ENCODE results near the gene TUBA1B.

DNA sequence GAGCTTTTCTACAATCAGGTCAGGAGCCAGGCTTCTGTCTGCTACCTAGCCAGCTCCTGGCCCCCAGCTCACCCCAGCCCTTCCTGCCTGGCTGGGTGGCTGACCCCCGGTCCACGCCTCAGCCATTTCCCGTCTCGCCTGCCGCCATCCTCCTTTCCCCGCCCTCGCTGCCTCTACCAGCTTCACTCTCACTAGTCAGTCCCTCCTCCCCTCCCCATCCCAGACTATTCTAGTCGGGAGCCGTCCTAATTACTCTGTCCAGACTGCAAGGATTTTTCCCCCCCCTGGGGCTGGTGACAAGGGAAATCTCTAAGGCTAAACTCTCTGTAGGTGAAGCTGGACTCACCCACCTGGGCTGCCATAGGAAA is 37.4 kb downstream of the TUBA1B start:
- TF ChIP-seq, protein P1, sequence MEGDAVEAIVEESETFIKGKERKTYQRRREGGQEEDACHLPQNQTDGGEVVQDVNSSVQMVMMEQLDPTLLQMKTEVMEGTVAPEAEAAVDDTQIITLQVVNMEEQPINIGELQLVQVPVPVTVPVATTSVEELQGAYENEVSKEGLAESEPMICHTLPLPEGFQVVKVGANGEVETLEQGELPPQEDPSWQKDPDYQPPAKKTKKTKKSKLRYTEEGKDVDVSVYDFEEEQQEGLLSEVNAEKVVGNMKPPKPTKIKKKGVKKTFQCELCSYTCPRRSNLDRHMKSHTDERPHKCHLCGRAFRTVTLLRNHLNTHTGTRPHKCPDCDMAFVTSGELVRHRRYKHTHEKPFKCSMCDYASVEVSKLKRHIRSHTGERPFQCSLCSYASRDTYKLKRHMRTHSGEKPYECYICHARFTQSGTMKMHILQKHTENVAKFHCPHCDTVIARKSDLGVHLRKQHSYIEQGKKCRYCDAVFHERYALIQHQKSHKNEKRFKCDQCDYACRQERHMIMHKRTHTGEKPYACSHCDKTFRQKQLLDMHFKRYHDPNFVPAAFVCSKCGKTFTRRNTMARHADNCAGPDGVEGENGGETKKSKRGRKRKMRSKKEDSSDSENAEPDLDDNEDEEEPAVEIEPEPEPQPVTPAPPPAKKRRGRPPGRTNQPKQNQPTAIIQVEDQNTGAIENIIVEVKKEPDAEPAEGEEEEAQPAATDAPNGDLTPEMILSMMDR (conservative IDR thresholded peaks at IDR 0.05; ENCODE audit: low read length) = no peak
- TF ChIP-seq EZH2phosphoT487 (IDR thresholded peaks at IDR 0.05; ENCODE audit: borderline replicate concordance, low read depth, low read length) = no peak
